Colonic mucosa (tissue), 4 donors: ENCODE results near the gene CPEB3. TPM values are rescaled to one million over a fixed set of nuclear protein-coding genes. Genes with fewer than 3 reads are reported as not detected.

Experiments
- DNase-seq: peaks from one replicate; pipeline ENCODE4 v3.0.0-alpha.2; 2020
- H3K27ac ChIP-seq: fragments of 200-600 bp; one replicate; pipeline ENCODE4 v1.8.0; 2021
- H3K27me3 ChIP-seq: fragments of 200-600 bp; one replicate; pipeline ENCODE4 v1.8.0; 2021
- H3K36me3 ChIP-seq: fragments of 200-600 bp; one replicate; pipeline ENCODE4 v1.8.0; 2021
- H3K4me1 ChIP-seq: fragments of 200-600 bp; one replicate; pipeline ENCODE4 v1.8.0; 2021; ENCODE audit warnings: mild to moderate bottlenecking
- H3K4me3 ChIP-seq: fragments of 200-600 bp; one replicate; pipeline ENCODE4 v1.8.0; 2021
- H3K9ac ChIP-seq, 2 donors: one replicate each; pipeline ENCODE4 v1.7.0; 2013; ENCODE audit warnings: control low read depth in 2 of 2, low read depth in 2 of 2, low read length in 2 of 2
- H3K9me3 ChIP-seq: fragments of 200-600 bp; one replicate; pipeline ENCODE4 v1.8.0; 2021
- intact Hi-C: fragments of 100-400 bp; cut with DNase I; formaldehyde crosslinking; loops from one replicate; pipeline ENCODE4 v1.14.1; 2022
- total RNA-seq, 2 donors: library from RNA; stranded (reverse); fragmentation: NEBNext Ultra II Directional in 1 of 2; extraction: Animal tissue kit (Norgen Biotek cat#: 25700) in 1 of 2; gene quantifications; one replicate each; pipeline ENCODE4 v1.2.1, GENCODE V29; 2021
- TF ChIP-seq, protein P1 (sequence below): fragments of 200-600 bp; IDR thresholded peaks from one replicate; pipeline ENCODE4 v1.8.0; 2022; ENCODE audit warnings: antibody characterized with exemption, mild to moderate bottlenecking
- donor health status: healthy.
- donor health status: DM: no; HTN: no; CAD: no.
- donor health status: DM: no; HTN: no; CAD: no.

The CPEB3 gene
- total RNA-seq, 2 donors from 2014 or later, result 4.4 to 7.9 TPM

DNA sequence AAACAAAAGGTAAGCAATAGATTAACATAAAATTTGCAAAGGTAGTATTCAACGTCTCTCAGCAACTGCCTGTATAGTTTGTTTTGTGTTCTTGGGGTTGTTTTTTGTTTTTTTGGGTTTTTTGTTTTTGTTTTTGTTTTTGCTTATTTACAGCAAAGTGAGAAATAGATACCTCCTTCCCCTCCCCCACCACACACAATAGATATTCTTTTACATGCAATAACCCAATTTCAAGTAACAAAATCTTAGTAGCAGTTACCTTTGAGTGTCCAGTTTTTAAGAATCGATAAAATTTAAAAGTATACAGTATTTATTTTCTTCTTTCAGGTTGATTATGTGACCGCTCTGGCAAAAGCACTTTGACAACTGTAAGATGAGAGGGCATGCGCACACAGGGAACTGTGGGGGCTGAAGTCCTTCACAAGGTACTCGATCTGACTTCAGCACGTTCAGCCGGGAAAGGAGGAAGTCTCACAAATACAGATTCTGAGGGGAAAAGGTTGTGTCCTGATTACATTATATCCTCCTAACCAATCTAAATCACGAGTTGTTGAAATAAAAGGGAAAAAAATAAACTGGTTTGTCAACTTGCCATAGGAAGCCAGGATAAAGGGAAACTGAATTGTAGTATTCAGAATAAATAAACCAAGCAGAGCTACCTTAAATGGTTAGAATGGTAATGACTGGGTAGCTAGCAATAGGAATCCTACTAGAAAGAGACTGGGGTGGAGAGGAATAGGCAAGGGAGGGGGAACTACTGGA is 47.8 kb downstream of the CPEB3 start:
- Histone ChIP-seq H3K27me3 (no peaks in the 10 kb centered on the region), H3K36me3 (no peaks in the 10 kb centered on the region), H3K9me3 (no peaks in the 10 kb centered on the region), H3K27ac (peak overlapping the region; percentile 26), H3K4me3 (peak overlapping the region; percentile 19), H3K9ac (peak overlapping the region in 1 of 2 donors; percentile 48), H3K4me1 (no peaks in the 10 kb centered on the region)
- TF ChIP-seq, protein P1, sequence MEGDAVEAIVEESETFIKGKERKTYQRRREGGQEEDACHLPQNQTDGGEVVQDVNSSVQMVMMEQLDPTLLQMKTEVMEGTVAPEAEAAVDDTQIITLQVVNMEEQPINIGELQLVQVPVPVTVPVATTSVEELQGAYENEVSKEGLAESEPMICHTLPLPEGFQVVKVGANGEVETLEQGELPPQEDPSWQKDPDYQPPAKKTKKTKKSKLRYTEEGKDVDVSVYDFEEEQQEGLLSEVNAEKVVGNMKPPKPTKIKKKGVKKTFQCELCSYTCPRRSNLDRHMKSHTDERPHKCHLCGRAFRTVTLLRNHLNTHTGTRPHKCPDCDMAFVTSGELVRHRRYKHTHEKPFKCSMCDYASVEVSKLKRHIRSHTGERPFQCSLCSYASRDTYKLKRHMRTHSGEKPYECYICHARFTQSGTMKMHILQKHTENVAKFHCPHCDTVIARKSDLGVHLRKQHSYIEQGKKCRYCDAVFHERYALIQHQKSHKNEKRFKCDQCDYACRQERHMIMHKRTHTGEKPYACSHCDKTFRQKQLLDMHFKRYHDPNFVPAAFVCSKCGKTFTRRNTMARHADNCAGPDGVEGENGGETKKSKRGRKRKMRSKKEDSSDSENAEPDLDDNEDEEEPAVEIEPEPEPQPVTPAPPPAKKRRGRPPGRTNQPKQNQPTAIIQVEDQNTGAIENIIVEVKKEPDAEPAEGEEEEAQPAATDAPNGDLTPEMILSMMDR, result no peak
- DNase-seq, result peak; percentile 76
- intact Hi-C loops, result no loop called here

DNA sequence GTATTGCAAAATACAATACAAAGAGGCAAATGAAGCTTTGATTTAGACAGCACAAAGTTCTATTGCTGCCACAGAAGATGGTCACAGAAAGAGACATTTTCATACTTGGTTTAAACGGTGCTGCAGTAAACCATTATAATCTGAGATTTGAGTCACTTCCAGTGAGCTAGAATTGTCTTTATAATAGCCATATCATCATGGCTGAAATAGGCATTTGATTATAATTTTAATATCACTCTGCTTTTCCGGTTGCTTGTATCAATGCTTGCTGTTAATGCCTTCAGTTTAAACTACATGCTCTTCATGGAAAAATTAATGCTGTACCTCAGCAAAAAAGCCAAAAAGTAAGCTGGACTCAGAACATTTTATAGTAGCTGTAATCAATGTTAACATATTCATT is 48.5 kb downstream of the CPEB3 start:
- Histone ChIP-seq H3K27ac (no peak overlapping the region), H3K9me3 (no peaks in the 10 kb centered on the region), H3K4me3 (no peak overlapping the region), H3K9ac (no peak overlapping the region), H3K4me1 (no peaks in the 10 kb centered on the region), H3K27me3 (no peaks in the 10 kb centered on the region), H3K36me3 (no peaks in the 10 kb centered on the region)
- no peak for DNase-seq
- TF ChIP-seq, protein P1, result no peak
- intact Hi-C loops, result no loop called here

DNA sequence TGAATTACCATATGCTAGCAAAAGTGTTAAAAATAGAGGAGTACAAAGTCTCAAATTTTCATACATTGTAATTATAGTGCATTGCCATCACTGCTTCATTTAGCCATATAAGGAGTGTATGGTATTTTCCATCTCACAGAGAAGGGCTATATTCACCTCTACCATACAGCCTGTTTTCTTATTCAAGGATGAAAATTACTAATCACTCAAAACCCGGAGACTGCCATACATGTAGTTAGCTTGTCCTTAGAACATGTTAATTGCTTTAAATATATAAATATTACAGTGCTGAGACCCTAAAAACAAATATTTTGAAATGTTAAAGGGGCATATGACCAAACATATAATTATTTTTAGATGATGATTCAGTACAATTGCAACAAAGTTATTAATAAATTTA is 49.4 kb downstream of the CPEB3 start:
- no peaks in the 10 kb centered on the region for H3K4me1 ChIP-seq
- no peaks in the 10 kb centered on the region for H3K9me3 ChIP-seq
- H3K4me3 ChIP-seq, result peak overlapping the region; percentile 67
- H3K9ac ChIP-seq, result peak overlapping the region in 1 of 2 donors; percentile 96
- H3K27ac ChIP-seq, result peak overlapping the region; percentile 73
- no peaks in the 10 kb centered on the region for H3K27me3 ChIP-seq
- TF ChIP-seq, protein P1, result no peak
- H3K36me3 ChIP-seq, result no peaks in the 10 kb centered on the region
- no peak for DNase-seq
- intact Hi-C loops, result loop anchor here (2.0 kb wide), 1 partner anchor 49 kb away; the partner anchor contains the start of genes CPEB3 and MARCHF5

DNA sequence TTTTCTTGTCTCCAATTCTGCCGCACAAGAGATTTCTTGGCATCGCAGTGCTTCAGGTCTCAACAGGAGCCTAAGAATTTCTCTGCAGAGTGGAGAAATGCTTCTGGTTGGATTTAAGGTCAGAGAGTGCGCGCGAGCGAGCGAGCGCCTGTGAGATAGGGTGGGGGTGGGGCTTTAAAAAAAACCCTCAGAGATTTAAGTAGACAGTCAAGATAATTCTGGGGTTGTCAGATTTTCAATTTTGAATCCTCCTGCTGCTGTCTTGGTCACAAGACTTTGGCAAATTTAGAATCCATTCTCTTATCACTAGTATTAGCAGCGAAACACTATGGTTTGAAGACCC is 49.7 kb downstream of the CPEB3 start:
- TF ChIP-seq, protein P1, result no peak
- Histone ChIP-seq H3K4me1 (no peaks in the 10 kb centered on the region), H3K9ac (peak overlapping the region in 1 of 2 donors; percentile 96), H3K9me3 (no peaks in the 10 kb centered on the region), H3K27ac (peak overlapping the region; percentile 73), H3K36me3 (no peaks in the 10 kb centered on the region), H3K27me3 (no peaks in the 10 kb centered on the region), H3K4me3 (peak overlapping the region; percentile 67)
- intact Hi-C loops, result loop anchor here (2.0 kb wide), 1 partner anchor 50 kb away; the partner anchor contains the start of genes CPEB3 and MARCHF5
- DNase-seq, result peak; percentile 34

DNA sequence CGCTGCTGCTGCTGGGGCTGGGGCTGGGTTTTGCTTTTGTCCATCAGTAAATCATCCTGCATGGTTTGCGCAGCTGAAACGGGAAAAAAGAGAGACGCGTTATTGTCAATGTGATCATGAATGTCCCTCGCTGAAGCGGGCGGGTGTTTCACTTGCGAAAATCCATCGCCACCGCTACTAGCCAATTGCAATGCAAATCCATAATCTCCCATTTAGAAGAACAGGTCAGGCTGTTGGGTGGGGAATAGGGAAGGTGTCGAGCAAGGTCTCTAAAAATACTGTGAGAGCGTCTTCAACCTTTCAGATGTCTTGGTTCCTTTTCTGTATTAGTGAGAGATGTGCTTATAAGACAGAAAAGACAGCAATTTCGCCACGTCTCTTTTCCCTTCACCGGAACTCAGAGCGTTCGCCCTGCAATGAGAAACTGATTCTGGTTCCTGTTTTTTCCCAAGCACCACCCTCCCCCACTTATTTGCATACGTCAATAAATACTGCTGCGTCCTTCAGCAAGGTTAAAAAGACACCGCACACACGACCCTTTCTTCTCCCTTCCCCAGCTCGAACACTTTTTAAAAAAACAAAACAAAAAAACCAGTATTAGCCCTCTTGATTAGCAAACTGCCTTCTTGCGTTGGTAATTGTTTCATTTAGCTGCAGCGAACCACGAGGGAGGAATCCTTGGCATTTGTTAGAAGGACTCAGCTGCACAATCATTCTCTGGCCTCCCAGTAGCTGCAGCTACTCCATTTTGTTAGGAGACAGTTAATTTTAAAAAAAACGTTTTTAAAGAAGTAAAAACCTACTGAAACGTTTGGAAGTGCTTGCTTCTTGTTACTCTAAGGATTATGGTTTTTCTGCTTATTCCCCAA is 50.4 kb downstream of the CPEB3 start:
- intact Hi-C loops, result loop anchor here (2.0 kb wide), 1 partner anchor 50 kb away; the partner anchor contains the start of genes CPEB3 and MARCHF5
- peak; percentile 86 for DNase-seq

More for the DNA sequence above, 50.4 kb downstream of the CPEB3 start:
- H3K4me3 ChIP-seq, result peak overlapping the region; percentile 67
- H3K9me3 ChIP-seq, result no peaks in the 10 kb centered on the region
- TF ChIP-seq, protein P1, result no peak
- H3K9ac ChIP-seq, result peak overlapping the region; percentile 84 to 96
- H3K4me1 ChIP-seq, result no peaks in the 10 kb centered on the region
- no peaks in the 10 kb centered on the region for H3K27me3 ChIP-seq
- H3K27ac ChIP-seq, result peak overlapping the region; percentile 73
- no peaks in the 10 kb centered on the region for H3K36me3 ChIP-seq
